GM13976 (cell line): ENCODE results near the gene TFEC.

ENCODE experiments used
- DNase-seq: peaks from one replicate; pipeline ENCODE4 v3.0.0; 2012; ENCODE audit warnings: low spot score
- CTCF ChIP-seq: IDR thresholded peaks from 2 replicates; pipeline ENCODE4 v1.5.1; 2012; ENCODE audit warnings: borderline replicate concordance, mild to moderate bottlenecking; ENCODE audit not compliant: insufficient read depth; ENCODE audit errors: extremely low read depth, missing control alignments, control extremely low read depth
- in situ Hi-C: fragments of 300-500 bp; cut with MboI; formaldehyde crosslinking; loops from one replicate; pipeline ENCODE4 v1.12.0; 2022; ENCODE audit warnings: low sequenced_read_pairs, mixed read lengths, inconsistent platforms; ENCODE audit not compliant: unreplicated experiment

Gene TFEC

GRCh38 chr7:115973406-115973805, 57.2 kb downstream of the TFEC start:
- no peak for DNase-seq
- in situ Hi-C loops: no loop called here
- TF ChIP-seq CTCF: no peak

- no peak for TF ChIP-seq CTCF
- in situ Hi-C loops: no loop called here
- no peak for DNase-seq
Observed at GRCh38 chr7:115971506-115971905, 59.1 kb downstream of the TFEC start.

GRCh38 chr7:115968596-115968995, 62.0 kb downstream of the TFEC start:
- in situ Hi-C loops: no loop called here

GRCh38 chr7:115968171-115968570, 62.4 kb downstream of the TFEC start:
- in situ Hi-C loops: no loop called here
- TF ChIP-seq CTCF: no peak
- DNase-seq: no peak

More at GRCh38 chr7:115968596-115968995, 62.0 kb downstream of the TFEC start:
- no peak for TF ChIP-seq CTCF
- DNase-seq: no peak

GRCh38 chr7:115965796-115966475, 64.6 kb downstream of the TFEC start:
- no peak for TF ChIP-seq CTCF
- no peak for DNase-seq
- in situ Hi-C loops: no loop called here

- no peak for TF ChIP-seq CTCF
- DNase-seq: no peak
Observed at GRCh38 chr7:115965236-115965635, 65.3 kb downstream of the TFEC start.

More at GRCh38 chr7:115965236-115965635, 65.3 kb downstream of the TFEC start:
- in situ Hi-C loops: no loop called here
